Glutamatergic neuron (in vitro differentiated cells): ENCODE data around the gene H1-8. TPM values are rescaled to one million over a fixed set of nuclear protein-coding genes. Genes with fewer than 3 reads are reported as not detected.

Experiments used
- DNase-seq: peaks from one replicate; pipeline ENCODE4 v3.0.0; 2022
- H3K27ac Mint-ChIP-seq: one replicate; pipeline ENCODE4 v1.8.0; 2020; ENCODE audit warnings: mild to moderate bottlenecking, mixed read lengths, inconsistent platforms; ENCODE audit not compliant: unreplicated experiment
- H3K27me3 Mint-ChIP-seq: one replicate; pipeline ENCODE4 v1.8.0; 2020; ENCODE audit warnings: mild to moderate bottlenecking, moderate library complexity, mixed read lengths, inconsistent platforms; ENCODE audit not compliant: unreplicated experiment
- H3K36me3 Mint-ChIP-seq: one replicate; pipeline ENCODE4 v1.8.0; 2020; ENCODE audit warnings: mild to moderate bottlenecking, mixed read lengths, inconsistent platforms; ENCODE audit not compliant: unreplicated experiment
- H3K4me1 Mint-ChIP-seq: one replicate; pipeline ENCODE4 v1.8.0; 2020; ENCODE audit warnings: mild to moderate bottlenecking, low read depth, mixed read lengths, inconsistent platforms; ENCODE audit not compliant: unreplicated experiment
- H3K4me3 Mint-ChIP-seq: one replicate; pipeline ENCODE4 v1.8.0; 2020; ENCODE audit warnings: mild to moderate bottlenecking, mixed read lengths, inconsistent platforms; ENCODE audit not compliant: unreplicated experiment
- H3K9me3 Mint-ChIP-seq: one replicate; pipeline ENCODE4 v1.8.0; 2020; ENCODE audit warnings: mild to moderate bottlenecking, moderate library complexity, mixed read lengths, inconsistent platforms; ENCODE audit not compliant: unreplicated experiment
- total RNA-seq: library from RNA; stranded (reverse); fragmentation: NEBNext Ultra II Directional; extraction: Animal tissue kit (Norgen Biotek cat#: 25700); gene quantifications from one replicate; pipeline ENCODE4 v1.2.1, GENCODE V29; 2021; ENCODE audit not compliant: unreplicated experiment
- TF ChIP-seq, protein P1 (sequence below): fragments of 200-600 bp; sonication (generic); IDR thresholded peaks from one replicate; pipeline ENCODE4 v1.5.0; 2021; ENCODE audit not compliant: partially characterized antibody, unreplicated experiment

The H1-8 gene
- total RNA-seq, 1 donor from 2014 or later = not detected

DNA sequence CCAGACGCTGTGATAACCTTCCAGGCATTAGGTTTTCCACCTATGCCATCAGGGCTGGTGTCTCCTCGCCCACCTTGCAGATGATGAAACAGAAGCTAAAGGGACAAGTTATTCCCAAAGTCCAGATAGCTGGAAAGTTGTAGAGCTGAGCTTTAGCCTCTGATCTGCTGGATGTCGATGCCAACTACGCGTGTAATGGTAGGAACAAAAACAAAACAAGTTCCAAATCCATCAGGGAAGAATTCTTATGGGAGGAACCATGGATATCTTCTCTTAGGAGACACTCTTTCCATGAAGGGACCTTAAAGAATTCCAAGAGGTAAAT lies 42.7 kb upstream of the H1-8 start:
- no peak for DNase-seq
- no peaks in the 10 kb centered on the region for H3K27me3 Mint-ChIP-seq
- H3K4me3 Mint-ChIP-seq = no peak overlapping the region
- H3K27ac Mint-ChIP-seq = no peak overlapping the region
- H3K9me3 Mint-ChIP-seq = no peaks in the 10 kb centered on the region
- peaks cover 16% of the 10 kb centered on the region for H3K4me1 Mint-ChIP-seq
- no peaks in the 10 kb centered on the region for H3K36me3 Mint-ChIP-seq
- TF ChIP-seq, protein P1, sequence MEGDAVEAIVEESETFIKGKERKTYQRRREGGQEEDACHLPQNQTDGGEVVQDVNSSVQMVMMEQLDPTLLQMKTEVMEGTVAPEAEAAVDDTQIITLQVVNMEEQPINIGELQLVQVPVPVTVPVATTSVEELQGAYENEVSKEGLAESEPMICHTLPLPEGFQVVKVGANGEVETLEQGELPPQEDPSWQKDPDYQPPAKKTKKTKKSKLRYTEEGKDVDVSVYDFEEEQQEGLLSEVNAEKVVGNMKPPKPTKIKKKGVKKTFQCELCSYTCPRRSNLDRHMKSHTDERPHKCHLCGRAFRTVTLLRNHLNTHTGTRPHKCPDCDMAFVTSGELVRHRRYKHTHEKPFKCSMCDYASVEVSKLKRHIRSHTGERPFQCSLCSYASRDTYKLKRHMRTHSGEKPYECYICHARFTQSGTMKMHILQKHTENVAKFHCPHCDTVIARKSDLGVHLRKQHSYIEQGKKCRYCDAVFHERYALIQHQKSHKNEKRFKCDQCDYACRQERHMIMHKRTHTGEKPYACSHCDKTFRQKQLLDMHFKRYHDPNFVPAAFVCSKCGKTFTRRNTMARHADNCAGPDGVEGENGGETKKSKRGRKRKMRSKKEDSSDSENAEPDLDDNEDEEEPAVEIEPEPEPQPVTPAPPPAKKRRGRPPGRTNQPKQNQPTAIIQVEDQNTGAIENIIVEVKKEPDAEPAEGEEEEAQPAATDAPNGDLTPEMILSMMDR = no peak

DNA sequence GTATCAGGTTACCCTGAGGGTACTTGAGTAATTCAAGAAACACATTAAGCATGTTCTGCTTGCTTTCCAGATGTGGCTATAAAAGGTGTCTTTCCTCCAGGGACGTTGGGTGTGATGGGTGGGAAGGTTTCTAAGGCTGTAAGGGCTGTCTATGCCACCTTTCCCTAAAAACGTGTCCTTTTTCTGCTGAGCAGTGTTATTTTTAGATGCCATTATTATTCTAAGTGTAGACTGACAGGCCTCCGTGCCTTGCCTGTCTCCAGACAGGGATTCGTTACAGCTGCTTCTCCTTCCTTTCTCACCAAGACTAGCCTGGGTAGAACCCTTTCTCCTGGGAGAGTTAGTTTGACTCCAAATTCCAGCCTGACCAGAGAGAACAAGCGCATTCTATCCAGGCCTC lies 41.3 kb upstream of the H1-8 start:
- H3K27ac Mint-ChIP-seq = peak overlapping the region; percentile 15
- H3K4me3 Mint-ChIP-seq = no peak overlapping the region
- H3K9me3 Mint-ChIP-seq = no peaks in the 10 kb centered on the region
- H3K4me1 Mint-ChIP-seq = peaks cover 17% of the 10 kb centered on the region
- TF ChIP-seq, protein P1 = no peak
- no peak for DNase-seq
- H3K36me3 Mint-ChIP-seq = no peaks in the 10 kb centered on the region
- H3K27me3 Mint-ChIP-seq = no peaks in the 10 kb centered on the region

DNA sequence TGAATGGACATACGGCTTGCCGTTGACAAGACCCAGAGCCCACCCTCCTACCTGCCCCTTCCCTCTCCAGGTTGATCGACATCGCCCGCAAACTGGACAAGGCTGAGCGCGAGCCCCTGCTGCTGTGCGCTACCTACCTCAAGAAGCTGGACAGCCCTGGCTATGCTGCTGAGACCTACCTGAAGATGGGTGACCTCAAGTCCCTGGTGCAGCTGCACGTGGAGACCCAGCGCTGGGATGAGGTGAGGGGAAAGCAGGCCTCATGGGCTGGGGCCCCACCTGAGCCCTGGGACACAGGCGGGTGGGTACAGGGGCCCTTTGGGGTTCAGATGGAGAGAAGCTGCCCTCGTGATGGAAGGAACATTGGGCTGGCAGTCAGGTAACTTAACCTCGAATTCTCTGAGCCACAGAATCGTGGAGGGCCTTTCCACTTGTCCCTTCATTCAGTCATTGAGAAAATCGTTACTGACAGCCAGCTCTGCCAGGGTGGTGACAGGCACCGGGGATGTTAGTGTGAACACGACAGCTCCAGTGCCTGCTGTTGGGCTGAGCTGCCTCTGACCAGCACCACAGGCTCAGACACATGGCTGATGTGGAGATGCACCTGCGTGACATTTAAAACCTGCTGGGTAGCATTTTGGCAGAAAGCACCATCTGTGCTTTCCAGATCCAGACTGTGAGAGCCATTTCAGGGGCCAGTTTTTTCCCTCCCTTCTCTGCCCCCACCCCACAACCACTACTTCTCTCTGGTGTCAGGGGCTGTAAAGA lies 40.1 kb upstream of the H1-8 start:
- Mint-ChIP-seq H3K36me3 (no peaks in the 10 kb centered on the region), H3K4me1 (peaks cover 27% of the 10 kb centered on the region), H3K27ac (no peak overlapping the region), H3K9me3 (no peaks in the 10 kb centered on the region), H3K27me3 (no peaks in the 10 kb centered on the region), H3K4me3 (no peak overlapping the region)
- DNase-seq = no peak
- TF ChIP-seq, protein P1 = no peak

DNA sequence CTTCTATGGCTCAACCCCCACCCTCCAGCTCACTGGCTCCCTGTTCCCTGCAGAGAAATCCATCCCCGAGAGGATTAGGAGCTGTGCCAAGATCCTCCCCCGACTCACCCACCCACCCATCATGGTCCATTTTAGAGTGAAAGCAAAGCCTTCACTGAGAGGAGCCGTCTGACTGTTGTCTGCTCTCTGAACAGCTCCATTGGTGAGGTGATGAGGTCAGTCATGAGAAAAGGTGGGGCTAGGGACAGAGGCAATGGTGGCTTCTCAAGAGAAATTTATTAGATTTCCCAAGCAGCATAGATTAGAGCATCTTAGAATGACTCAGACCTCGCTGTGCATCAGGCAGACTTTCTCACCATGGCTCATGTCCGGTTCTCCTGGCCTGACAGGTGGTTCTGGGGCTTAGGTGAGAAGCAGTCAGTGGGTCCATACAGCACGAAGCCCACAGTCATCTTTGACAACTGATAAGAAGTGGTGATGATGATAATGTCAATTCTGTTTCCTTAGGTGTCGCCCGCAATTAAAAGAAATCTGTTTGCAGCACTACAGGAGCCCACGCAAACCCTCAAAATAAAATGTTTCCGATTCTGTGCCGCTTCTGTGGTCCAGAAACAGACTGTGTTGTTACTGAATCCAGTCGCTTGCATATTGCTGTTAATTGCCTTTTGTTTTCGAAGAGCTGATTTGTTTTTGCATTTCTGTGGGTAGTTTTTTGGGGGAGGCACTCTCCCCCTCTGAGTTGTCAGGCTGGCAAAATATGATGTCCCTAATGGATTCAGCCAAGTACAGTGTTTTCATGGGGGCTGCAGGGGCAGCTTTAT lies 39.3 kb upstream of the H1-8 start:
- Mint-ChIP-seq H3K4me3 (no peak overlapping the region), H3K36me3 (no peaks in the 10 kb centered on the region), H3K9me3 (peaks cover 2% of the 10 kb centered on the region), H3K4me1 (peaks cover 27% of the 10 kb centered on the region), H3K27me3 (no peaks in the 10 kb centered on the region), H3K27ac (no peak overlapping the region)
- DNase-seq = no peak
- TF ChIP-seq, protein P1 = no peak
